GM12891 (cell line): ENCODE results near the gene PARD3.

Experiments
- POLR2A ChIP-seq: IDR thresholded peaks from 2 replicates; pipeline ENCODE4 v1.6.1; 2011; ENCODE audit warnings: low read depth, low read length, control low read depth
- POLR2AphosphoS5 ChIP-seq: IDR thresholded peaks from 2 replicates; pipeline ENCODE4 v1.6.1; 2011; ENCODE audit warnings: low read depth, low read length, control low read depth
- POU2F2 ChIP-seq: IDR thresholded peaks from 2 replicates; pipeline ENCODE4 v1.6.1; 2011; ENCODE audit warnings: low read depth, mild to moderate bottlenecking, control low read depth, low read length, moderate library complexity
- TAF1 ChIP-seq: IDR thresholded peaks from 2 replicates; pipeline ENCODE4 v1.6.1; 2011; ENCODE audit warnings: low read depth, low read length, control low read depth

DNA sequence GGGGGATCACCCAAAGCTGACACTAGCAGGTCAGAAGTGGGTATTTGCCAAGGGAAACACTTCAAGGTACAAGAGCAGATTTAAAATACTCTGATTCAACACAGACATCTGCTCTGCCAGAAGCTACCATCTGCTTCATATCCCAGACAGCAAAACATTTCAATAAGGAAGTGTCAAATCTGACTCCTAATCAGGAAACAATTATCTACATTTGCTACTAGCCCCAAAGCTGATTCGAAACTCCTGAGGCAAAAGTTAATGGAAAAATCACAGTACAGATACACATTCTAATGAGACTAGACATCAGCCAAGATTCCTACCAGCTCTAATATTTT lies 48.9 kb downstream of the PARD3 start:
- no peak for TF ChIP-seq POLR2A
- no peak for TF ChIP-seq POLR2AphosphoS5
- no peak for TF ChIP-seq TAF1
- no peak for TF ChIP-seq POU2F2
